HG03175 (cell line): ENCODE results near the gene ZBBX.

Source experiments
- ATAC-seq: cut with Tn5 transposase; IDR thresholded peaks from one replicate; pipeline ENCODE4 v1.9.1; 2021; ENCODE audit warnings: mild to moderate bottlenecking, moderate library complexity; ENCODE audit not compliant: unreplicated experiment

ZBBX gene

GRCh38 chr3:167306319-167306718 lies 73.8 kb downstream of the ZBBX start:
- ATAC-seq, result no peak

GRCh38 chr3:167305340-167305890 lies 74.7 kb downstream of the ZBBX start:
- no peak for ATAC-seq

GRCh38 chr3:167304077-167304476 lies 76.0 kb downstream of the ZBBX start:
- no peak for ATAC-seq

- ATAC-seq, result no peak
Measured at GRCh38 chr3:167302678-167303077, 77.4 kb downstream of the ZBBX start.

GRCh38 chr3:167300207-167300606 lies 79.9 kb downstream of the ZBBX start:
- no peak for ATAC-seq

GRCh38 chr3:167289435-167289834 lies 90.7 kb downstream of the ZBBX start:
- no peak for ATAC-seq

GRCh38 chr3:167288737-167289136 lies 91.4 kb downstream of the ZBBX start:
- ATAC-seq, result no peak

- ATAC-seq, result no peak
Measured at GRCh38 chr3:167287308-167287707, 92.8 kb downstream of the ZBBX start.

- no peak for ATAC-seq
Measured at GRCh38 chr3:167274141-167274874, 105.8 kb downstream of the ZBBX start.

- ATAC-seq, result no peak
Measured at GRCh38 chr3:167253037-167253436, 127.1 kb downstream of the ZBBX start.

GRCh38 chr3:167251678-167252077 lies 128.4 kb downstream of the ZBBX start:
- no peak for ATAC-seq

GRCh38 chr3:167246252-167246651 lies 133.8 kb downstream of the ZBBX start:
- ATAC-seq, result no peak

- ATAC-seq, result no peak
Measured at GRCh38 chr3:167241048-167241845, 138.8 kb downstream of the ZBBX start.

GRCh38 chr3:167228135-167228534 lies 152.0 kb downstream of the ZBBX start:
- no peak for ATAC-seq

- ATAC-seq, result no peak
Measured at GRCh38 chr3:167225821-167226220, 154.3 kb downstream of the ZBBX start.

GRCh38 chr3:167209011-167209410 lies 171.1 kb downstream of the ZBBX start:
- no peak for ATAC-seq

- no peak for ATAC-seq
Measured at GRCh38 chr3:167203062-167203461, 177.0 kb downstream of the ZBBX start.

GRCh38 chr3:167198949-167199600 lies 181.0 kb downstream of the ZBBX start:
- ATAC-seq, result no peak
